Progenitor cell of endocrine pancreas (in vitro differentiated cells): ENCODE measurements around the gene UQCC3. TPM values are rescaled to one million over a fixed set of nuclear protein-coding genes. Genes with fewer than 3 reads are reported as not detected.
"Not testable (repeated sequence)": the region's sequence is repeated elsewhere in the genome, so short reads cannot be mapped to it uniquely, and the experiment has no call there.

Experiments
- DNase-seq: peaks from one replicate; pipeline ENCODE4 v3.0.0; 2021; ENCODE audit warnings: low spot score; ENCODE audit not compliant: unreplicated experiment
- H3K27ac Mint-ChIP-seq: 2 replicates; pipeline ENCODE4 v1.8.0; 2021; ENCODE audit warnings: mild to moderate bottlenecking, moderate library complexity, mixed read lengths
- H3K27me3 Mint-ChIP-seq: 2 replicates; pipeline ENCODE4 v1.8.0; 2021; ENCODE audit warnings: mixed read lengths
- H3K36me3 Mint-ChIP-seq: 2 replicates; pipeline ENCODE4 v1.8.0; 2022; ENCODE audit warnings: mixed read lengths; ENCODE audit not compliant: insufficient read depth
- H3K4me1 Mint-ChIP-seq: 2 replicates; pipeline ENCODE4 v1.8.0; 2021; ENCODE audit warnings: low read depth, mixed read lengths
- H3K4me3 Mint-ChIP-seq: 2 replicates; pipeline ENCODE4 v1.8.0; 2021; ENCODE audit warnings: low read depth, mild to moderate bottlenecking, moderate library complexity, mixed read lengths
- H3K9me3 Mint-ChIP-seq: 2 replicates; pipeline ENCODE4 v1.8.0; 2021; ENCODE audit warnings: low read depth, mixed read lengths
- CTCF ChIP-seq: fragments of 200-600 bp; sonication (generic); IDR thresholded peaks from one replicate; pipeline ENCODE4 v1.5.0; 2021; ENCODE audit warnings: antibody characterized with exemption, mild to moderate bottlenecking; ENCODE audit not compliant: unreplicated experiment
- total RNA-seq: library from RNA; stranded (reverse); gene quantifications from 2 replicates; pipeline ENCODE4 v1.2.1, GENCODE V29; 2021

Gene UQCC3
- total RNA-seq, 1 donor from 2014 or later, result 7.0 TPM

DNA sequence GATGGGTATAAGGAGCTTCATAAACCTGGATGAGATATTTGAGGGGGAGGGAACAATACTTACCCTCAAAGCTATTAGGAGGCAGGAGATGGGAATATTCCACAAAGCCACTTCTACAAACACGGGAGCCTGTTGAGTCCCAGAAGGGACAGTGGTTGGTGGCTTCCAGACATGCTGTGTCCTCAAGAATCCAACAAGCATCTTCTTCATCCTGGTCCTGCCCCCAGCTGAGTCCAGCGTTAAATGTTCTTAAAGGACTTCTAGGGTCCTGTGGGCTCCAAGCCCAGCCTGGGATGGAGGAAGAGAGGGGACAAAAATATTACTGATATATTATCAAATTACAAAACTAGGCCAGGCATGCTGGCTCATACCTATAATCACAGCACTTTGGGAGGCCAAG, 4.0 kb upstream of the UQCC3 start:
- Mint-ChIP-seq H3K36me3 (peaks cover 5% of the 10 kb centered on the region), H3K27ac (no peak overlapping the region), H3K9me3 (no peaks in the 10 kb centered on the region), H3K27me3 (no peaks in the 10 kb centered on the region), H3K4me3 (peak overlapping the region; percentile 24), H3K4me1 (peaks cover 19% of the 10 kb centered on the region)
- no peak for TF ChIP-seq CTCF
- DNase-seq, result no peak

- H3K36me3 Mint-ChIP-seq, result peaks cover 2% of the 10 kb centered on the region
- H3K27ac Mint-ChIP-seq, result peak overlapping the region; percentile 66
- H3K27me3 Mint-ChIP-seq, result no peaks in the 10 kb centered on the region
- peaks cover 21% of the 10 kb centered on the region for H3K4me1 Mint-ChIP-seq
- peak overlapping the region; percentile 99 for H3K4me3 Mint-ChIP-seq
- H3K9me3 Mint-ChIP-seq, result no peaks in the 10 kb centered on the region
- no peak for DNase-seq
- TF ChIP-seq CTCF, result no peak
These were observed 1.9 kb upstream of the UQCC3 start for GRCh38 chr11:62669420-62670161.

- TF ChIP-seq CTCF, result no peak
- H3K9me3 Mint-ChIP-seq, result no peaks in the 10 kb centered on the region
- peak overlapping the region; percentile 97 for H3K27ac Mint-ChIP-seq
- H3K27me3 Mint-ChIP-seq, result no peaks in the 10 kb centered on the region
- DNase-seq, result no peak
- peaks cover 5% of the 10 kb centered on the region for H3K36me3 Mint-ChIP-seq
- H3K4me3 Mint-ChIP-seq, result peak overlapping the region; percentile 99
- peaks cover 21% of the 10 kb centered on the region for H3K4me1 Mint-ChIP-seq
These were observed 251 bp upstream of the UQCC3 start for GRCh38 chr11:62671236-62671607.

DNA sequence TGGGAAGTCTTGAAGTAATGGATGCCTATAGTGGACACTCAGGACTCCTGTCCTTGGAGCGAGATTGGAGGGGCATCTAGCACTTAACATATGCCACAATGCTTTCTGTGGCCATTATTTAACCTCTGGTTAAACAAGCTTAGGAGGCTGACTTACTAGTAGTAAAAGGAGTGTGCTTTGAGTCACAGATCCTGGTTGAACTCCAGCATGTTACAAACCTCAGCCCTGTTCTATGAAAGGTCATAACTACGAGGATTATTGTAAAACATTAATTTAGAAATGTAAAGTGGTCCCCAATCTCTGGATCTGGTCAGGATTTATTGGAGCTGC, 1.7 kb downstream of the UQCC3 start:
- H3K4me1 Mint-ChIP-seq, result peaks cover 19% of the 10 kb centered on the region
- H3K9me3 Mint-ChIP-seq, result no peaks in the 10 kb centered on the region
- H3K27me3 Mint-ChIP-seq, result no peaks in the 10 kb centered on the region
- TF ChIP-seq CTCF, result no peak
- no peak for DNase-seq
- peak overlapping the region; percentile 99 for H3K4me3 Mint-ChIP-seq
- H3K36me3 Mint-ChIP-seq, result peaks cover 12% of the 10 kb centered on the region
- peak overlapping the region; percentile 69 for H3K27ac Mint-ChIP-seq

DNA sequence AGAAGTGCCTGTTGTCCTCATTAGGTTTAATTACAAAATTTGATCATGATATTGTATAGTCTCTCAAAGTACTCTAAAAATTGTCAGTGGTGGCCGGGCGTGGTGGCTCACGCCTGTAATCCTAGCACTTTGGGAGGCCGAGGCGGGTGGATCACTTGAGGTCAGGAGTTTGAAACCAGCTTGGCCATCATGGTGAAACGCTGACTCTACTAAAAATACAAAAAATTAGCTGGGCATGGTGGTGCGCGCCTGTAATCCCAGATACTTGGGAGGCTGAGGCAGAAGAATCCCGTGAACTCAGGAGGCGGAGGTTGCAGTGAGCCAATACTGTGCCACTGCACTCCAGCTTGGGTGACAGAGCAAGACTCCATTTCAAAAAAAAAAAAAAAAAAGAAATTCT, 3.9 kb downstream of the UQCC3 start:
- H3K4me3 Mint-ChIP-seq, H3K9me3 Mint-ChIP-seq, DNase-seq, H3K27ac Mint-ChIP-seq, H3K27me3 Mint-ChIP-seq: not testable (repeated sequence)
- Mint-ChIP-seq H3K36me3 (peaks cover 12% of the 10 kb centered on the region), H3K4me1 (peaks cover 22% of the 10 kb centered on the region)

GRCh38 chr11:62676698-62677097, 5.2 kb downstream of the UQCC3 start:
- DNase-seq, result no peak
- H3K36me3 Mint-ChIP-seq, result peaks cover 12% of the 10 kb centered on the region
- H3K4me3 Mint-ChIP-seq, result peak overlapping the region; percentile 86
- H3K4me1 Mint-ChIP-seq, result peaks cover 17% of the 10 kb centered on the region
- H3K27me3 Mint-ChIP-seq, result no peaks in the 10 kb centered on the region
- peak overlapping the region; percentile 20 for H3K27ac Mint-ChIP-seq
- H3K9me3 Mint-ChIP-seq, result no peaks in the 10 kb centered on the region
- TF ChIP-seq CTCF, result no peak
